IPS-NIHi7 (cell line): ENCODE results near the gene MIPEP.
A peak's percentile ranks its signal among the peaks of the same experiment; 100 is the strongest.
"Not testable (repeated sequence)": the region's sequence is repeated elsewhere in the genome, so short reads cannot be mapped to it uniquely, and the experiment has no call there.

Experiments
- DNase-seq: peaks from one replicate; pipeline ENCODE4 v3.0.0; 2012; ENCODE audit warnings: mixed read lengths; ENCODE audit errors: extremely low spot score

Gene MIPEP

DNA sequence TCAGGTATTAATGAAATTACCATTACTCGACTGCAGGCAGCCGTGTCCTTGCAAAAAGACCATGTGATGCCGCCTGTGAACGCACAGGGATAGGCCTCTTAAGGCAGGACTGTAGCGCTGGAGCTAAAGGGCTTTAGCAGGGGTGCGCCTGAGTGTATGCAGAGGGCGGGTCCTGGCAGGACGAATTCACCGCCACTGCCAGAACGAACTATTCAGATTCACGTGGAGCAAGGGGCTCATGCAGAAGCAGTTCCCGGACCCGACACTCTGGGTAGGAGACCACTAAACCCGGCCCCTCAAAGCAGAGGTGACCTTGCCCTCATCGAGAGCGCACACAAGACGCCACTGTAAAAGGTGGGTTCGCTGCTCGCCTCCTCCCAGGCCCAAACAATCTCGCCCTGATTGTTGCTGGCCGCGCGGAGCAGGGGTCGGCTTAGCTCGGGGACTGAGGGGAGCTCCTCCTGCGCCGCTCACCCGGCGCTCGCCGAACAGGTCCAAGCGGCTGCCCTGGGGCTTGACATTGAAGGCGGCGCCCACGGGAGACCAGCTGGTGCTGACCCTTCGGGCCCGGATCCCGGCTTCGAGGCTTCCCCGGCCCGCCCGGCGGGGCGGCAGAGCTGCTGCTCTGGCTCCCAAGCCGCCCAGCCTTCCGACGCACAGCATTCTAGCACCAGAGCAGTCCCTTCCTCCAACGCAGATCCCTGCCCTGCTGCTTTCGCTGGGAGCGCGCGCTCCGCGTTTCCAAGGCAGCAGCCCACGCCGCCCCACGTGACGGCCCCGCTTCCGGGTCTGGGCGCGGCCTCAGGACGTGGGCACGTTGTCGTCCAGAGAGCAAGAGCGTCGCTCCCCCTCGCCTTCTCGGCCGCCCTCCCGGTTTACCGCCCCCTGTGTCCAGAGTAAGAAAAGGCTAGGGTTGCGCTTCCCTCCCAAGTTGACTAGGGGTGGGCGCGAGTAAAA lies at the start of gene MIPEP:
Gene MIPEP (minus strand): TSS at position 743 of the 957 bp plus-strand sequence. CDS start 80 bp downstream, at position 663.
- DNase-seq, result peak; percentile 98

- DNase-seq, result no peak
Observed at GRCh38 chr13:23934520-23934919, 45.3 kb upstream of the MIPEP start.

- no peak for DNase-seq
Observed at GRCh38 chr13:23928985-23929384, 39.8 kb upstream of the MIPEP start.

DNA sequence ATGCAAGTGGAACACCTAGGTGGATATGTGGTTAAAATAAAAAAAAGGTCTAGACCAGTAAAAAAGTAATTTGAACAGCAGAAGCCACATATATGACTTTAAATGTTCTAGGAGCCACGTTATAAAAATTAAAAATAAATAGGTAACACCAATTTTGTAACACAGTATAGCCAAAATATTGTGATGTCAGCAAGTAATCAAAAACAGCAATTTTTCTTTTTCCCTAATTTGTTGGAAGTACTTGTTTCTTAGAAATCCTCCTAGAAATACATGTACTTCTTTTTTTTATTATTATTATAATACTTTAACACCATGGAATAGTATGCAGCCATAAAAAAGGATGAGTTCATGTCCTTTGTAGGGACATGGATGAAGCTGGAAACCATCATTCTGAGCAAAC lies 33.8 kb upstream of the MIPEP start:
- no peak for DNase-seq

GRCh38 chr13:23922005-23922932 lies 33.1 kb upstream of the MIPEP start:
- no peak for DNase-seq

- DNase-seq, result peak; percentile 61
Observed at GRCh38 chr13:23921451-23921888, 32.3 kb upstream of the MIPEP start.

GRCh38 chr13:23919006-23919405 lies 29.8 kb upstream of the MIPEP start:
- DNase-seq, result no peak

GRCh38 chr13:23918208-23918607 lies 29.0 kb upstream of the MIPEP start:
- DNase-seq, result no peak

DNA sequence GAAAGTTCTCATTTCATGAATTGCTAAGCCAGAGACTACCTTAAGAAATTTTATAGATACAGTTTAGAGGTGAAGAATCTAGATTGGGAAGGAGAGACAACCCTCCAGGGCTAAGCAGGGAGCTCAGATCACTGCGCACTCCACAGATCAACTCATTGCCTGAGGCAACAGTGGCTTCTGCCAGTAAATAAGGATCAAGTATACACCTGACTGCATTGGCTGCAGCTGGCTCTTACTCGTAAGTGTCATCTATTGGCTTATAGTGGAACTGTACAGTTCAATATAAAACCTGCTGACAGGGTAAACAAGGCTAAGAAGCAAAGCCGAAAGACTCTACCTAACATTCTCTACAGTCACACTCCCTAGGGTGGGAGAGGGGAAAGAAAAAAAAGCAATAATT lies 26.1 kb upstream of the MIPEP start:
- no peak for DNase-seq

DNA sequence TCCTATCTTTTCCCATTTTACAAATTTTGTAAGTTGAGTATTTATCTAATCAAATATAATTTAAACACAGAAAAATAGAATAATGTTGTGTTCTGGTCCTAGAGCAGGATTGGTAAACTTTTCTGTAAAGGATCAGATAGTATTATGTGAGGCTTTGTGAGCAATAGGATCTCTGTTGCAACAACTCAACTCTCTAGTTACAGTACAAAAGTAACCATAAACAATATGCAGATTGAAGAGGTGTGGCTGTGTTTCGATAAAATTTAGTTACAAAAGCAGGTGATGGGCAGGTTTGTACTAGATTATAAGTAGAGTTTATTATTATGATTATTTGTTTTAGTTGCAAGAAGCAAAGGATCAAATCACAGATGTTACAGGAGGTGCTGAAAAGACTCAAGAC lies 23.3 kb upstream of the MIPEP start:
- no peak for DNase-seq

DNA sequence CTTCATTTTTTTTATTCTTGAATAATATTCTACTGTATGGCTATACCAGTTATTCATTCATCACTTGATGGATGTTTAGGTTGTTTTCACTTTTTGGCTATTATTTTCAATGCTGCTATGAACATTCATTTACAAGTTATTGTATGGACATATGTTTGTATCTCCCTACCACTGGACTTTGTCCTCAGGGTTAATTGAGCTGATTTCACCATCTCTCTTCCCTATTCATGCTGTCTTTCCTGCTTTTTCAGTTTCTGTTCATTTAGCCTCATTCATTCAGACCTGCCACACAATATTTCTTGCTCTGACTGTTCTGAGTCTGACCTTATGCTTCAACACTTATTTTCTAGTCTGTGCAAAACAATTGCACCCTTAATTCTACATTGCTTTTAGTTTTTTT lies 20.4 kb upstream of the MIPEP start:
- DNase-seq, result no peak

GRCh38 chr13:23905766-23906165 lies 16.6 kb upstream of the MIPEP start:
- DNase-seq, result no peak

- peak; percentile 45 for DNase-seq
Observed at GRCh38 chr13:23903906-23904280, 14.7 kb upstream of the MIPEP start.

DNA sequence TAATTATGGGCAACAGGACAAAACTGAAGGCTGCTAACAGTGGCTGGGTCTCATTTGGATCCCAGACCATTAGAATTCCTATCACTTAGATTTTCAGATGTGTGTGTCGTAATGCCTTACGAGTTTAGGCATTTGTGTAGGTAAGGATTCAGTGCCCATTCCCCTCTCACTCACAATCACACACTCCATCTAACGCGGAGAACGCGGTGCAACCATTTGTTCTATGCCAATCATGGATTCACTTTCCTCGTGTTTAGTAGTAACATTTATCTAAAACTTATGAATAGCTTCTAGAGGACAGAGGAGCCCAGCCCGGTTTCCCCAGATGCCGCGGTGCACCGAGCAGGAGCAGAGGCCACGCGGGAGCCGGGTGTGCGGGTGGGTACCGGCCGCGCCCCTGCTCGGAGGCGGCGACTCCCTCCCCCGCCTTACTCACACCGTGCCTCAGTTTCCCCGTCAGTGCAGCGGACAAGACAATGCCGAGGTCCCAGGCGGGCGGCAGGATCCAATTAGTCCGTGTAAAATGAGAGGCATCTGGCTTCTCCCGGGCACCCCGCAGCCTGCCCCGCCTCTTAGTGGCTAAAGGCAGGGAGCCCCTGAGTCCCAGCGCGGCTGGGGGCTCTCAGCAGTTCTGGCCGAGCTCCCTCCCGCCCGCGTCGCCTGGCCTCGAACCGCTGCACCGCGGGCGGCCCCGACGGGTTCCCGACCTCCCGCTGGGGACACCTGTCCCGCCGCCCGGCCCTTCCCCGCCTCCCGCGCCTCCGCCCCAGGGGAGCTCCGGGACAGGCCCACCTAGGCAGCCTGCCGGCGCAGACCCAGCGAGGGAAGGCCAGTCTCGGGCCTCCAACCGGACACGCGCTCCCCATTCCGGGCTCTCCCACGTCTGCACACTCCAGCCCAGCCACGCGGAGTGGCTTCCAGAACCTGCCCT lies 14.0 kb upstream of the MIPEP start:
- DNase-seq, result no peak

DNA sequence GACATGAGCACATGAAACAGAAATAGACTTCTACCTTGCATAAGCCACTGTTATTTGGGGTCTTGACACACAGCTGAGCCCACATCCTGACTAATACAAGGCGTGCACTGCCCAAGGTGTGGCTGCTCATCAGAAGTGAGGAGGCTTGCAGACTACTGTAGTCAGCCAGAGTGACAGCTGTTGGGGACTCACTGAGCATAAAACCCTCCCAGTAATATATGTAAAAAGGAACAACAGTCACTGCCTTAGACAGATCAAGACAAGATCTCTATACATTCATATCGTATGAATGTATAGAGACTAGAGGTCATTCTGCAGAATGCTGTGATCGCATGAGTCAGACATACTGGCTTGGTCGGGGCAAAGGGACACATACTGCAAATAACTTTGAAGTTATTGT lies 12.2 kb upstream of the MIPEP start:
- DNase-seq, result no peak

DNA sequence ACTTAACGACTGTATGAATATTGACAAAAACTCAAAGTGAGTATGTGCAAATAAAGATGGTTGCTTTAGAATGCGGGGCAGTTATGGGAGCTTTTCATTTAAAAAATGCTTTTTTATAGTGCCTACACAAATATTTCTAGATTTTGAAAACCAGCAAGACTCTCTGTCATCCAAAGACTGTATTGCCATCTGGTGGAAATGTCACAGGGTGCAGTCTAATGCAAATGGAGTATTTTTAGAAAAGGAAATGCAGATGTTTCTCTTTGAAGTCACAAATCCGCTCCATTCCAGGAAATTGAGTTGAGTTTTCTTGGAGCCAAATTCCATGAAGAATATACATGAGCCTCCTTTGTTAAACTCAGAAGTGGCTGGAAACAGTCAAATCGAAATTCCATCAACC lies 10.4 kb upstream of the MIPEP start:
- DNase-seq, result no peak

GRCh38 chr13:23898101-23898500 lies 8.9 kb upstream of the MIPEP start:
- DNase-seq, result no peak

DNA sequence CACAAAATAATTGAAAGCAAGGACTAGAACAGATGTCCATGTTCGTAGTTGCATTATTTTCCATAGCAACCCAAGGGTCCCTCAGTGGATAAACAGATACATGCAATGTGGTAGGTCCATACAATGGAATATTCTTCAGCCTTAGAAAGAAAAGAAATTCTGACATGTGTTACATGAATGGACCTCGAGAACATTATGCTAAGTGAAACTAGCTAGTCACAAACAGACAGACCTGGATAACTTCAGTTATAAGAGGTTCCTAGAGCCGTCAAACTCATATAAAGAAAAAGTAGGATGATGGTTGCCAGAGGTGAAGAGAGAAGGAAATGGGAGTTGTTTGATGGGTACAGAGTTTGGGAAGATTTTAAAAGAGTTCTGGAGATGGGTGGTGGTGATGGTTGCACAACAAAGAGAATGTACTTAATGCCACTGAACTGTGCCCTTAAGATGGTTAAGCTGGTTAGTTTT lies 8.3 kb upstream of the MIPEP start, which contains the start of gene C1QTNF9B:
Gene C1QTNF9B (minus strand): TSS at position 51 of the 468 bp plus-strand sequence.
- not testable (repeated sequence) for DNase-seq

- not testable (repeated sequence) for DNase-seq
Observed at GRCh38 chr13:23894746-23895145, 5.5 kb upstream of the MIPEP start.

DNA sequence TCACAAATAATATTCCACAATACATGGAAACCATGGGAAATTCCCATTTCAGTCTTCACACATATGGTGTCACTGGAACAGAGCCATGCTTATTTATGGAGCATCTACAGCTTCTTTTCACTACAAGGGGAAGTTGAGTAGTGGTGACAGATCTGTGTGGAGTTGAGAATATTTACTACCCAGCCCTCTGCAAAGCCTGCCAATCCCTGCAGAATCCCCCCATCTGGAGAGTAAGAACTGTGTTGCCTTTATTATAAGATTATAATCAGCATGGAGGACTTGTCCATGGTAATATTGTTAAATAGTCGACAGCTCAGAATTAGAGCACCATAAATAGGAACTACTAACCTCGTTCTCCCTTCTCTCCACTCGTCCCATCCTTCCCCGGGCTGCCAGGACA lies 4.6 kb upstream of the MIPEP start:
- DNase-seq, result not testable (repeated sequence)
